ENCODE measurements around the gene CORO1C. TPM values are rescaled to one million over a fixed set of nuclear protein-coding genes. Genes with fewer than 3 reads are reported as not detected.

CORO1C gene
- total RNA-seq, 1 donor from 2014 or later, result 128 TPM

GRCh38 chr12:108649126-108649525, 82.2 kb downstream of the CORO1C start:
- no peak overlapping the region for H2AFZ ChIP-seq (replicated peaks)
- H3K9ac ChIP-seq, result no peak overlapping the region
- DNase-seq (ENCODE audit: low spot score), result no peak
- H3K27me3 ChIP-seq, result no peaks in the 10 kb centered on the region
- H3K27ac ChIP-seq, result no peak overlapping the region
- peaks cover 15% of the 10 kb centered on the region for H3K4me1 Mint-ChIP-seq
- H3K79me2 ChIP-seq (ENCODE audit: low read depth), result no peaks in the 10 kb centered on the region
- peaks cover 54% of the 10 kb centered on the region for H3K36me3 Mint-ChIP-seq
- no peaks in the 10 kb centered on the region for H3K9me3 ChIP-seq (ENCODE audit: low read depth)
- peaks cover 2% of the 10 kb centered on the region for H3K27me3 Mint-ChIP-seq (ENCODE audit: insufficient read depth, low read depth)
- no peak overlapping the region for H3K4me3 Mint-ChIP-seq
- no peaks in the 10 kb centered on the region for H3K9me3 Mint-ChIP-seq
- no peak overlapping the region for H3K4me2 ChIP-seq
- H3K36me3 ChIP-seq, result peaks cover 12% of the 10 kb centered on the region
- TF ChIP-seq EZH2phosphoT487 (IDR thresholded peaks at IDR 0.05) (no peak), EZH2 (IDR thresholded peaks at IDR 0.05) (no peak)
- TF ChIP-seq, protein P1, sequence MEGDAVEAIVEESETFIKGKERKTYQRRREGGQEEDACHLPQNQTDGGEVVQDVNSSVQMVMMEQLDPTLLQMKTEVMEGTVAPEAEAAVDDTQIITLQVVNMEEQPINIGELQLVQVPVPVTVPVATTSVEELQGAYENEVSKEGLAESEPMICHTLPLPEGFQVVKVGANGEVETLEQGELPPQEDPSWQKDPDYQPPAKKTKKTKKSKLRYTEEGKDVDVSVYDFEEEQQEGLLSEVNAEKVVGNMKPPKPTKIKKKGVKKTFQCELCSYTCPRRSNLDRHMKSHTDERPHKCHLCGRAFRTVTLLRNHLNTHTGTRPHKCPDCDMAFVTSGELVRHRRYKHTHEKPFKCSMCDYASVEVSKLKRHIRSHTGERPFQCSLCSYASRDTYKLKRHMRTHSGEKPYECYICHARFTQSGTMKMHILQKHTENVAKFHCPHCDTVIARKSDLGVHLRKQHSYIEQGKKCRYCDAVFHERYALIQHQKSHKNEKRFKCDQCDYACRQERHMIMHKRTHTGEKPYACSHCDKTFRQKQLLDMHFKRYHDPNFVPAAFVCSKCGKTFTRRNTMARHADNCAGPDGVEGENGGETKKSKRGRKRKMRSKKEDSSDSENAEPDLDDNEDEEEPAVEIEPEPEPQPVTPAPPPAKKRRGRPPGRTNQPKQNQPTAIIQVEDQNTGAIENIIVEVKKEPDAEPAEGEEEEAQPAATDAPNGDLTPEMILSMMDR (IDR thresholded peaks at IDR 0.05), result no peak
- H3K4me3 ChIP-seq, result no peak overlapping the region
- no peak overlapping the region for H3K27ac Mint-ChIP-seq
- peaks cover 5% of the 10 kb centered on the region for H3F3A ChIP-seq (ENCODE audit: low read depth)
- H4K20me1 ChIP-seq (ENCODE audit: low read depth), result no peaks in the 10 kb centered on the region
- H3K4me1 ChIP-seq, result no peaks in the 10 kb centered on the region

DNA sequence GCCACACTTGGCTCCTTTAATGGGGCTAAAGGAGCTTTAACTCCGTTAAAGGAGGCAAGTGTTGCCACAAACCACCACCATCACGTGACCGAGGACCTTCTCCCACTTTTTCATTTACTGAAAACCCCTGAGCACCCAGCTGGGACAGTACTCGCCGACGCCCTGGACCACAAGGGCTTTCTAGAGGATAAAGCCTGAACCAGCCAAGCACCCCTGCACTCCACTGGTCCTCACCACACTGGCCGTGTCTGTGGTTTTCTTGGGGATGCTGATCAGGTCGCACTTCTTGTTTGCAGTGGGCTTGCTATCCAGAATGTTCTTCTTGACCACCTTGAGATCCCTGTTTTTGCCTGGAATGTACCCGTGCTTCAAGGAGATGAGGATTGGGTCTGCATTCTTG, 82.9 kb downstream of the CORO1C start:
- H3F3A ChIP-seq (ENCODE audit: low read depth), result peaks cover 5% of the 10 kb centered on the region
- H3K27ac Mint-ChIP-seq, result no peak overlapping the region
- no peaks in the 10 kb centered on the region for H4K20me1 ChIP-seq (ENCODE audit: low read depth)
- peaks cover 14% of the 10 kb centered on the region for H3K4me1 Mint-ChIP-seq
- no peak overlapping the region for H3K4me3 ChIP-seq
- no peak overlapping the region for H3K4me3 Mint-ChIP-seq
- no peak for DNase-seq (ENCODE audit: low spot score)
- no peak overlapping the region for H3K9ac ChIP-seq
- peak overlapping the region; percentile 56 for H3K27ac ChIP-seq
- H3K9me3 ChIP-seq (ENCODE audit: low read depth), result no peaks in the 10 kb centered on the region
- H3K36me3 ChIP-seq, result peaks cover 9% of the 10 kb centered on the region
- no peak overlapping the region for H3K4me2 ChIP-seq
- H3K36me3 Mint-ChIP-seq, result peaks cover 53% of the 10 kb centered on the region
- no peaks in the 10 kb centered on the region for H3K4me1 ChIP-seq
- H3K27me3 Mint-ChIP-seq (ENCODE audit: insufficient read depth, low read depth), result peaks cover 2% of the 10 kb centered on the region
- no peaks in the 10 kb centered on the region for H3K79me2 ChIP-seq (ENCODE audit: low read depth)
- no peak overlapping the region for H2AFZ ChIP-seq (replicated peaks)
- H3K9me3 Mint-ChIP-seq, result no peaks in the 10 kb centered on the region
- TF ChIP-seq EZH2phosphoT487 (IDR thresholded peaks at IDR 0.05), result no peak
- TF ChIP-seq, protein P1 (IDR thresholded peaks at IDR 0.05), result no peak
- TF ChIP-seq EZH2 (IDR thresholded peaks at IDR 0.05), result no peak
- no peaks in the 10 kb centered on the region for H3K27me3 ChIP-seq

GRCh38 chr12:108647585-108648287, 83.6 kb downstream of the CORO1C start:
- peaks cover 2% of the 10 kb centered on the region for H3K27me3 Mint-ChIP-seq (ENCODE audit: insufficient read depth, low read depth)
- H2AFZ ChIP-seq (replicated peaks), result no peak overlapping the region
- H3K9me3 ChIP-seq (ENCODE audit: low read depth), result no peaks in the 10 kb centered on the region
- peaks cover 17% of the 10 kb centered on the region for H3K4me1 Mint-ChIP-seq
- TF ChIP-seq EZH2phosphoT487 (IDR thresholded peaks at IDR 0.05) (no peak), EZH2 (IDR thresholded peaks at IDR 0.05) (no peak)
- TF ChIP-seq, protein P1 (IDR thresholded peaks at IDR 0.05), result no peak
- H3F3A ChIP-seq (ENCODE audit: low read depth), result peaks cover 5% of the 10 kb centered on the region
- DNase-seq (ENCODE audit: low spot score), result no peak
- H3K79me2 ChIP-seq (ENCODE audit: low read depth), result no peaks in the 10 kb centered on the region
- no peaks in the 10 kb centered on the region for H4K20me1 ChIP-seq (ENCODE audit: low read depth)
- H3K36me3 ChIP-seq, result peaks cover 9% of the 10 kb centered on the region
- H3K27ac ChIP-seq, result peak overlapping the region; percentile 56
- no peak overlapping the region for H3K9ac ChIP-seq
- no peak overlapping the region for H3K4me3 ChIP-seq
- H3K27ac Mint-ChIP-seq, result peak overlapping the region; percentile 91
- peaks cover 53% of the 10 kb centered on the region for H3K36me3 Mint-ChIP-seq
- no peaks in the 10 kb centered on the region for H3K4me1 ChIP-seq
- no peak overlapping the region for H3K4me2 ChIP-seq
- H3K9me3 Mint-ChIP-seq, result no peaks in the 10 kb centered on the region
- H3K27me3 ChIP-seq, result no peaks in the 10 kb centered on the region
- H3K4me3 Mint-ChIP-seq, result no peak overlapping the region
